ENCODE data around the gene CREB3L1.

- TF ChIP-seq CTCF (conservative IDR thresholded peaks at IDR 0.05 in 1 of 2, IDR thresholded peaks at IDR 0.05 in 1 of 2; ENCODE audit: extremely low read depth in 1 of 2, insufficient read depth in 1 of 2, low read depth in 1 of 2, low read length in 2 of 2) (no peak), EZH2 (IDR thresholded peaks at IDR 0.05; ENCODE audit: borderline replicate concordance, low read length) (no peak)
Measured at GRCh38 chr11:46240861-46241260, 36.6 kb upstream of the CREB3L1 start.

Data from mammary epithelial cell (primary cell).